BE2C (cell line): ENCODE results near the gene TRAF2.

Experiments used
- DNase-seq: peaks from one replicate; pipeline ENCODE4 v3.0.0-alpha.2; 2020
- H3K27me3 ChIP-seq: fragments of 250-450 bp; sonication (Bioruptor Pico); 2 replicates; pipeline ENCODE4 v1.5.1; 2020; ENCODE audit warnings: mild to moderate bottlenecking
- H3K36me3 ChIP-seq: fragments of 250-450 bp; sonication (Bioruptor Pico); 2 replicates; pipeline ENCODE4 v1.5.1; 2020; ENCODE audit warnings: mild to moderate bottlenecking
- H3K4me1 ChIP-seq: fragments of 250-450 bp; sonication (Bioruptor Pico); 2 replicates; pipeline ENCODE4 v1.5.1; 2020
- H3K4me3 ChIP-seq: 2 replicates; pipeline ENCODE4 v1.5.1; 2011; ENCODE audit warnings: low read depth, low read length
- H3K9me3 ChIP-seq: fragments of 250-450 bp; sonication (Bioruptor Pico); 2 replicates; pipeline ENCODE4 v1.5.1; 2020
- CTCF ChIP-seq: IDR thresholded peaks from 2 replicates; pipeline ENCODE4 v1.5.1; 2012; ENCODE audit warnings: mild to moderate bottlenecking, low read depth, low read length

Gene TRAF2

GRCh38 chr9:136960938-136961275 is 74.6 kb downstream of the TRAF2 start:
- Histone ChIP-seq H3K36me3 (no peaks in the 10 kb centered on the region), H3K9me3 (no peaks in the 10 kb centered on the region), H3K4me1 (no peaks in the 10 kb centered on the region), H3K27me3 (no peaks in the 10 kb centered on the region), H3K4me3 (no peak overlapping the region)
- TF ChIP-seq CTCF = no peak
- DNase-seq = no peak

GRCh38 chr9:136961279-136962065 is 75.2 kb downstream of the TRAF2 start:
- no peak for DNase-seq
- Histone ChIP-seq H3K4me3 (no peak overlapping the region), H3K9me3 (no peaks in the 10 kb centered on the region), H3K4me1 (no peaks in the 10 kb centered on the region), H3K27me3 (no peaks in the 10 kb centered on the region), H3K36me3 (no peaks in the 10 kb centered on the region)
- no peak for TF ChIP-seq CTCF

- no peak for DNase-seq
- TF ChIP-seq CTCF = no peak
- H3K27me3 ChIP-seq = no peaks in the 10 kb centered on the region
- no peaks in the 10 kb centered on the region for H3K4me1 ChIP-seq
- no peak overlapping the region for H3K4me3 ChIP-seq
- no peaks in the 10 kb centered on the region for H3K36me3 ChIP-seq
- no peaks in the 10 kb centered on the region for H3K9me3 ChIP-seq
Observed at GRCh38 chr9:136962163-136962562, 75.8 kb downstream of the TRAF2 start.

GRCh38 chr9:136962701-136963248 is 76.5 kb downstream of the TRAF2 start:
- Histone ChIP-seq H3K4me3 (no peak overlapping the region), H3K4me1 (no peaks in the 10 kb centered on the region), H3K27me3 (no peaks in the 10 kb centered on the region), H3K9me3 (no peaks in the 10 kb centered on the region), H3K36me3 (no peaks in the 10 kb centered on the region)
- no peak for TF ChIP-seq CTCF
- DNase-seq = no peak

- no peaks in the 10 kb centered on the region for H3K36me3 ChIP-seq
- TF ChIP-seq CTCF = no peak
Observed at GRCh38 chr9:136963341-136963740, 77.0 kb downstream of the TRAF2 start.

GRCh38 chr9:136963751-136964150 is 77.4 kb downstream of the TRAF2 start:
- DNase-seq = no peak
- H3K36me3 ChIP-seq = no peaks in the 10 kb centered on the region
- H3K27me3 ChIP-seq = no peaks in the 10 kb centered on the region
- H3K9me3 ChIP-seq = no peaks in the 10 kb centered on the region
- no peak for TF ChIP-seq CTCF
- no peaks in the 10 kb centered on the region for H3K4me1 ChIP-seq
- H3K4me3 ChIP-seq = no peak overlapping the region

More at GRCh38 chr9:136963341-136963740, 77.0 kb downstream of the TRAF2 start:
- Histone ChIP-seq H3K4me3 (no peak overlapping the region), H3K9me3 (no peaks in the 10 kb centered on the region), H3K27me3 (no peaks in the 10 kb centered on the region), H3K4me1 (no peaks in the 10 kb centered on the region)
- no peak for DNase-seq
